ENCODE measurements around the gene TPO. TPM values are rescaled to one million over a fixed set of nuclear protein-coding genes. Genes with fewer than 3 reads are reported as not detected.

The TPO gene
- total RNA-seq, 2 donors from 2014 or later = 0.80 to 0.94 TPM

GRCh38 chr2:1584691-1585485 lies 171.6 kb downstream of the TPO start:
- no peaks in the 10 kb centered on the region for H3K27me3 ChIP-seq
- H3K27ac ChIP-seq = no peak overlapping the region
- intact Hi-C loops (cut with DNase I) = no loop called here

DNA sequence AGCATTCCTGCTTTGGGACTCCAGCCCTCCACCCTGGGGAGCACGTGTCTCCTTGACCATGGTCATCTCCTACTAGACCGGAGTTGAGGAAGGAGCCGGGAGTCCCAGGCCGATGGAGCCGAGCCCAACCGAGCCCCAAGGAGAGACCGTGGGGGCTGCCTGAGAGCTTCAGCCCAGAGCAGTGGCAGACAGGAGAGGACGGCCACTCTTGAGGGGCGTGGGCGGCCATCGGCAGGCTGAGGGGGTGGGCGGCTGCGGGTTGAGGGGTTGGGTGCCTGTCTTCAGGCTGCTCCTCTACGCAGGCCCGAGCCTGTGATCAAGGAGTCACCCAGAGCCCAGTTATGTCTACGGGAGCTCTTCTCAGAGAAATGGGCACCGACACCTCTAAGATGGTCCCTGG lies 172.4 kb downstream of the TPO start:
- Histone ChIP-seq H3K36me3 (no peaks in the 10 kb centered on the region), H3K4me3 (no peak overlapping the region), H3K9me3 (no peaks in the 10 kb centered on the region), H3K4me1 (no peaks in the 10 kb centered on the region), H3K27me3 (no peaks in the 10 kb centered on the region), H3K27ac (no peak overlapping the region), H3K9ac (ENCODE audit: low read depth in 2 of 2, low read length in 2 of 2) (no peak overlapping the region)
- intact Hi-C loops (cut with DNase I) = no loop called here
- no peak for TF ChIP-seq CTCF (IDR thresholded peaks at IDR 0.05)
- DNase-seq = no peak

More at GRCh38 chr2:1584691-1585485, 171.6 kb downstream of the TPO start:
- H3K36me3 ChIP-seq = no peaks in the 10 kb centered on the region
- H3K9ac ChIP-seq (ENCODE audit: low read depth in 2 of 2, low read length in 2 of 2) = no peak overlapping the region
- H3K4me3 ChIP-seq = no peak overlapping the region
- no peaks in the 10 kb centered on the region for H3K4me1 ChIP-seq
- no peak for DNase-seq
- H3K9me3 ChIP-seq = no peaks in the 10 kb centered on the region
- TF ChIP-seq CTCF (IDR thresholded peaks at IDR 0.05) = no peak

DNA sequence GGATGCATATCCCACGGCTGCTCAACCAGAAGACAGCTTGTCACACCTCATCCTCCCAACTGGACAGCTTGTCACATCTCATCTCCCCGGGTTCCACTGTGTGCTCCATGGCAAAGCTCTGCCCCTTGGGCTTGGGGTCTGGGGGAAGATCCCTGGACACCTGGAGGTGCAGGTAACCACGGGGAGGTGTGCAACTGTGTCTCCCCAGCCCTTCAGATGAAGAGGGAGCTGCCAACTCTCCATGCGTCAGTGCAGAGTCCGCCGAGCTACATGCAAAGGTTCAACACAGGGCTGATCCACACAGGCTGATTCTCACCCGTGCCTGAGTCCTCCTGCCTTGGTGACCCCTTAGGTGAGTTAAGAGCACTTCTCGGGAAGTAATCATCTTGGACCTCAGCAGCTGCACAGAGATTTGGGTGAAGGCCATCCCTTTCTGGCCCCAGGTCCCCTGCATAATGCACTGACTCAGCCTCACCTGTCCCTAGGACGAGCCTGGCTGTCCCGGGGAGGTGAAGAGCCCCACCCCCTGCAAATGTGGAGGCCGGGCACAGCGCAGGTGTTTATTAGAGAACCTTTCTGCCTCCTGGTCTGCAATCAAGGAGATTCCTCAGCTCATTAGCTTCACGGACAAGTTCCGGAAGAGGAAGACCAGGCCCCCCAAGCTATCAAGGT lies 173.1 kb downstream of the TPO start:
- Histone ChIP-seq H3K27me3 (no peaks in the 10 kb centered on the region), H3K36me3 (no peaks in the 10 kb centered on the region), H3K4me3 (no peak overlapping the region), H3K9me3 (no peaks in the 10 kb centered on the region), H3K9ac (ENCODE audit: low read depth in 2 of 2, low read length in 2 of 2) (no peak overlapping the region), H3K4me1 (no peaks in the 10 kb centered on the region), H3K27ac (no peak overlapping the region)
- intact Hi-C loops (cut with DNase I) = no loop called here
- no peak for TF ChIP-seq CTCF (IDR thresholded peaks at IDR 0.05)
- no peak for DNase-seq

DNA sequence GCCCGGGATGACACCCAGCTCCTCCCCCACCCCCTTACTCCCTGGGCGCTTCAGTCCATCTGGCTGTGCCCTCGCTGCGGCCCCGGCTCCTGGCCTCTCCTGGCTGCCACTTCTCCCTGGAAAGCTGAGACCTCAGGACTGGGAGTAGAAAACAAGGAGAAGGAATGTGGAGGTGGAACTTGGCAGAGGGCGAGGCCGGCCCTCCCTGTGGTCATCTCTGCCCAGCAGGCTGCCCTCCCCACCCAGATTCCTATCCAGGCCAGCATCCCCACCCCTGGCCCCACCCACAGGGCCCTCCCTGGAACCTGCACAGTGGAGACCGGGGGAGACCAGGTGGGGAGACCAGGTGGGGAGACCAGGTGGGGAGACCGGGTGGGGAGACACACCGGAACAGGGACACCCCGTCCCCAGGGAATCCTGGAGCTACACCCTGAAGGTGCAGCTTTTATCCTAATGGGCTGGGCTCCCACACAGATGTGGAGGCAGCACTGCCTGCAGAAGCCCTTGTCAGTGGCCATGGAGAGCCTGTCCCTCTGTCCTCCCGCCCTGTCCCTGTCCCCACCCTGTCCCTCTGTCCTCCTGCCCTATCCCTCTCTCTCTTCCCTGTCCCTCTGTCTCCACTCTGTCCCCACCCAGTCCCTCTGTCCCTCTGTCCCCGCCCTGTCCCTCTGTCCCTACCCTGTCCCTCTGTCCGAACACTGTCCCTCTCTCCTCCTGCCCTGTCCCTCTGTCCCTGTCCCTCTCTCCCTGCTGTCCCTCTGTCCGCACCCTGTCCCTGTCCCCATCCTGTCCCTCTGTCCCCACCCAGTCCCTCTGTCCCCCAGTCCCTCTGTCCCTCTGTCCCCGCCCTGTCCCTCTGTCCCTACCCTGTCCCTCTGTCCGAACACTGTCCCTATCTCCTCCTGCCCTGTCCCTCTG lies 173.9 kb downstream of the TPO start:
- no peak for DNase-seq
- peaks cover 3% of the 10 kb centered on the region for H3K4me1 ChIP-seq
- H3K9ac ChIP-seq (ENCODE audit: low read depth in 2 of 2, low read length in 2 of 2) = no peak overlapping the region
- no peaks in the 10 kb centered on the region for H3K9me3 ChIP-seq
- intact Hi-C loops (cut with DNase I) = no loop called here
- no peaks in the 10 kb centered on the region for H3K36me3 ChIP-seq
- no peak overlapping the region for H3K27ac ChIP-seq
- H3K27me3 ChIP-seq = no peaks in the 10 kb centered on the region
- TF ChIP-seq CTCF (IDR thresholded peaks at IDR 0.05) = no peak
- no peak overlapping the region for H3K4me3 ChIP-seq
